Activated naive CD8-positive, alpha-beta T cell treated with anti-CD3 and anti-CD28 coated beads for 36 hours (primary cell): Measurements from ENCODE around the gene TDRD1. TPM values are rescaled to one million over a fixed set of nuclear protein-coding genes. Genes with fewer than 3 reads are reported as not detected.

ENCODE experiments used
- DNase-seq: peaks from one replicate; pipeline ENCODE4 v3.0.0; 2021
- H3K27ac Mint-ChIP-seq: one replicate; pipeline ENCODE4 v1.8.0; 2022; ENCODE audit warnings: mild to moderate bottlenecking, moderate library complexity, mixed read lengths
- H3K27me3 Mint-ChIP-seq: one replicate; pipeline ENCODE4 v1.8.0; 2022; ENCODE audit warnings: mild to moderate bottlenecking, mixed read lengths
- H3K36me3 Mint-ChIP-seq: one replicate; pipeline ENCODE4 v1.8.0; 2021; ENCODE audit warnings: mild to moderate bottlenecking, mixed read lengths
- H3K4me1 Mint-ChIP-seq: one replicate; pipeline ENCODE4 v1.8.0; 2021; ENCODE audit warnings: mixed read lengths
- H3K4me3 Mint-ChIP-seq: one replicate; pipeline ENCODE4 v1.8.0; 2022; ENCODE audit warnings: mild to moderate bottlenecking, moderate library complexity, mixed read lengths
- H3K9me3 Mint-ChIP-seq: one replicate; pipeline ENCODE4 v1.8.0; 2022; ENCODE audit warnings: mixed read lengths
- total RNA-seq, 2 experiments: library from RNA; stranded (reverse); gene quantifications; one replicate each; pipeline ENCODE4 v1.2.3, GENCODE V29; 2021

The TDRD1 gene
- total RNA-seq, 2 experiments from 2014 or later: 0.21 to 0.24 TPM

DNA sequence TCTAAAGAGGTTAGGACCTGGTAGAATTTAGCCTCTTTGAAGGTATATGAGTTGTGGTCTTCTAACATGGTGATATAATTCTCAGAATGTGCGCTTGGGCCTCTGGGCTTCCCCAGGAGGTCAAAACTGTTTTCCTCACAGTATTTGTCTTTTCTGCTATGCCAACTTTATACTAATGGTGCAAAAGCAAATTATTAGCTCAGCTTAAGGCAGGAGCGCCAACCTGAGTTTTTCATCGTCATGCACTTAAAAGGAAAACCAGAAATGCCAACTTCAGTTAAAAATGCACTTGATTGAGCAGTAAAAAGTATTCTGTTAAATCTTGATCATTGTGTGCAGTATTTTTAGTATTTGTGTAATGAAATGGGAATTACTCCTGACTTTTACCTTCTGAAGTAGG lies 9.7 kb downstream of the TDRD1 start:
- no peak for DNase-seq
- Mint-ChIP-seq H3K36me3 (no peaks in the 10 kb centered on the region), H3K27ac (no peak overlapping the region), H3K4me1 (no peaks in the 10 kb centered on the region), H3K27me3 (peaks cover 16% of the 10 kb centered on the region), H3K9me3 (no peaks in the 10 kb centered on the region), H3K4me3 (no peak overlapping the region)

- Mint-ChIP-seq H3K4me1 (no peaks in the 10 kb centered on the region), H3K27me3 (peaks cover 22% of the 10 kb centered on the region), H3K36me3 (no peaks in the 10 kb centered on the region), H3K27ac (no peak overlapping the region), H3K9me3 (no peaks in the 10 kb centered on the region), H3K4me3 (no peak overlapping the region)
- DNase-seq: no peak
These were observed 10.5 kb downstream of the TDRD1 start for GRCh38 chr10:114189700-114190099.

- no peaks in the 10 kb centered on the region for H3K36me3 Mint-ChIP-seq
- no peak overlapping the region for H3K4me3 Mint-ChIP-seq
- no peak overlapping the region for H3K27ac Mint-ChIP-seq
- H3K9me3 Mint-ChIP-seq: no peaks in the 10 kb centered on the region
- H3K4me1 Mint-ChIP-seq: peaks cover 3% of the 10 kb centered on the region
- peaks cover 49% of the 10 kb centered on the region for H3K27me3 Mint-ChIP-seq
- DNase-seq: no peak
These were observed 15.9 kb downstream of the TDRD1 start for GRCh38 chr10:114195079-114195478.

GRCh38 chr10:114199239-114199638 lies 20.1 kb downstream of the TDRD1 start:
- Mint-ChIP-seq H3K27me3 (peaks cover 40% of the 10 kb centered on the region), H3K27ac (no peak overlapping the region), H3K4me3 (no peak overlapping the region), H3K9me3 (no peaks in the 10 kb centered on the region), H3K4me1 (peaks cover 3% of the 10 kb centered on the region), H3K36me3 (no peaks in the 10 kb centered on the region)
- DNase-seq: no peak

DNA sequence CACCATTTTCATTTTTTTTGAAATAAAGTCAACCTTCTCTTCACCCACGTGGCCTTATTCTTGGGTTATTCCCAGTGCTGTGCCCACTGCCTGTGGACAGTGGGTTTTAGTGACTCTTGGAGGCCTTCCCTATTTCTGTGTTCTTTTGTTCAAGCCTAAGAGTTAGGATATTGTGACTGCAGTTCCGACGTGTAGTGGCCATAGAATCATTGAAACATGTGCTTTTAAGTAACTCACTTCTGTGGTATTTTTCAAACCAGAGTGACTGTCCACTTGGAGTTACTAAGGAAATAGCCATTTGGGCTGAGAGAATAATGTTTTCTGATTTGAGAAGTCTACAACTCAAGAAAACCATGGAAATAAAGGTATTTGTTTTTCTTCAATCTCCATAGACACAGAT lies 23.7 kb downstream of the TDRD1 start:
- H3K9me3 Mint-ChIP-seq: no peaks in the 10 kb centered on the region
- H3K36me3 Mint-ChIP-seq: no peaks in the 10 kb centered on the region
- H3K4me3 Mint-ChIP-seq: no peak overlapping the region
- no peaks in the 10 kb centered on the region for H3K4me1 Mint-ChIP-seq
- H3K27me3 Mint-ChIP-seq: peaks cover 13% of the 10 kb centered on the region
- no peak for DNase-seq
- H3K27ac Mint-ChIP-seq: no peak overlapping the region

GRCh38 chr10:114206902-114207301 lies 27.7 kb downstream of the TDRD1 start:
- DNase-seq: no peak
- Mint-ChIP-seq H3K27ac (no peak overlapping the region), H3K36me3 (no peaks in the 10 kb centered on the region), H3K27me3 (peaks cover 4% of the 10 kb centered on the region), H3K4me1 (no peaks in the 10 kb centered on the region), H3K9me3 (no peaks in the 10 kb centered on the region), H3K4me3 (no peak overlapping the region)

DNA sequence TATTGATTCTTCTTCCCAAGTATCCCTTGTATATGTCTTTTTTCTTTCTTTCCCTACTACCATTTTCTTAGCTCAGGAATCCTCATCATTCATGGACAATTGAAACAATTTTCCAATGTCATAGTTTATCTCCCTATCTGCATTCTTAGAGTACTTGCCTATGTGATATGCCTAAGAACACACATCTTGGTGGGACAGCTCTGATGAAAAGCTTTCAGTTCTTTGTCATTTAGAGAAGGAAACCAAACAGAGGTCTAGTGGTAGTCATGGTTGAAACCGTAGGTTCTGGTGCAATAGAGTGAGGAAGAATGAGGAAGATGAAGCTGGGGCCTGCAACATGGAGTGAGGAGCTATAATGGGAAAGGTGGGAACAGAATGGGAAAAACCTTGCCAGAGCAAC lies 28.2 kb downstream of the TDRD1 start:
- DNase-seq: no peak
- Mint-ChIP-seq H3K4me1 (no peaks in the 10 kb centered on the region), H3K27ac (no peak overlapping the region)

DNA sequence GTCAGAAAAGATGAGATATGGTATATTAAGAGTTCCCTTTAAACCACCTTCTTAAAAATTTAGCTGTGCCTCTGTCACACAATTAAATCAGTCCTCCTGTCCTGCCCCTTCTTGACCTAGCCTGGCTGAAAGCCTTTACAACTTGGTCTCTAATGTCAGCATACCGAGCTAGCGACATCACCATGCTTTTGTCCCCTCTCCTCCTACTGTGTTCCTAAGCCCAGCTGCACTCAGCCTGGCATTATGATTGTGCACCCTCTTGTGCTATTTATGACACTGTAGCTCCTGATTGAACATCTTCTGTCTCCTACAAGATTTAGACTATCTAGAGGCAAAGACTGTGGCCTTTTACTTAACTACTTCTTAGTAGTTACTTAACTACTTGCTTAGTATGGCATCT lies 29.2 kb downstream of the TDRD1 start:
- Mint-ChIP-seq H3K27me3 (peaks cover 4% of the 10 kb centered on the region), H3K36me3 (no peaks in the 10 kb centered on the region), H3K4me1 (no peaks in the 10 kb centered on the region), H3K4me3 (no peak overlapping the region), H3K9me3 (no peaks in the 10 kb centered on the region), H3K27ac (no peak overlapping the region)
- no peak for DNase-seq

More for the DNA sequence above, 28.2 kb downstream of the TDRD1 start:
- Mint-ChIP-seq H3K27me3 (peaks cover 4% of the 10 kb centered on the region), H3K4me3 (no peak overlapping the region), H3K36me3 (no peaks in the 10 kb centered on the region), H3K9me3 (no peaks in the 10 kb centered on the region)

DNA sequence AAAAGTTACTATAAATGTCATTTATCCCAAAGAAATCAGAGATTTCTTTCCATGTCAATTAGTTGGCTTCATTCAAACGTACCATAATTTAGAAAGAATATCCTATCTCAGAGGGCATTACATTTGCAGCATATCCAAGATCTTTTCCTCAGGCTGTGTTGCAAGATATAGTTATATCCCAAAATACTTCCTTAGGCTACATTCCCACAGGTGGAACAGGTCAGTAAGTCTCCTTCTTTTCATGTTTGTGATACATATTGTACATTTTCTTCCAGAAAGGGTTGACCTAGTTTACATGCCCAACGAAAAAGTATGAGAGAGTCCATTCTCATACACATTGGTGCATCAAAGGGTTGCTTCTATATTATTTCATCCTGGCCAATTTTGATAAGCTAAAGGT lies 33.0 kb downstream of the TDRD1 start:
- DNase-seq: no peak
- H3K9me3 Mint-ChIP-seq: no peaks in the 10 kb centered on the region
- H3K27me3 Mint-ChIP-seq: no peaks in the 10 kb centered on the region
- no peak overlapping the region for H3K4me3 Mint-ChIP-seq
- no peak overlapping the region for H3K27ac Mint-ChIP-seq
- no peaks in the 10 kb centered on the region for H3K36me3 Mint-ChIP-seq
- H3K4me1 Mint-ChIP-seq: no peaks in the 10 kb centered on the region

- no peaks in the 10 kb centered on the region for H3K36me3 Mint-ChIP-seq
- no peaks in the 10 kb centered on the region for H3K27me3 Mint-ChIP-seq
- H3K4me3 Mint-ChIP-seq: no peak overlapping the region
- DNase-seq: no peak
- H3K9me3 Mint-ChIP-seq: no peaks in the 10 kb centered on the region
- H3K4me1 Mint-ChIP-seq: no peaks in the 10 kb centered on the region
- no peak overlapping the region for H3K27ac Mint-ChIP-seq
These were observed 35.9 kb downstream of the TDRD1 start for GRCh38 chr10:114215033-114215432.

- H3K27me3 Mint-ChIP-seq: no peaks in the 10 kb centered on the region
- no peak overlapping the region for H3K27ac Mint-ChIP-seq
- DNase-seq: no peak
- no peaks in the 10 kb centered on the region for H3K9me3 Mint-ChIP-seq
- no peaks in the 10 kb centered on the region for H3K4me1 Mint-ChIP-seq
- no peak overlapping the region for H3K4me3 Mint-ChIP-seq
- H3K36me3 Mint-ChIP-seq: no peaks in the 10 kb centered on the region
These were observed 41.1 kb downstream of the TDRD1 start for GRCh38 chr10:114220281-114220680.

DNA sequence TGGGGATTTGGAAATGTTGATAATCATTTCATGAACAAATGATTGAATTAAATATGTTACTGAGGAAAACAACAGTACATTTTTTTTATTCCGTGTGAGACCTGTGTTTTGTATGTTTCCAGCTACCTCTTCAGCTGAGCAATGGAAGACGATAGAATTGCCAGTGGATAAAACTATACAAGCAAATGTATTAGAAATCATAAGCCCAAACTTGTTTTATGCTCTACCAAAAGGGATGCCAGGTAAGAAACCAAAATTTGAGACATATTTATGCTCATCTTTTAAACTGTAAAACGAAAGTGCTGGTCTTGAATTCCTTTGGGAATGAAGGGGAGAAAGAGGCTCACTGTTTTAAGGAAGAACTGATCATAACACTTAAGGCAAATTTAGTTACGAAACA lies 42.1 kb downstream of the TDRD1 start:
- H3K27ac Mint-ChIP-seq: no peak overlapping the region
- no peaks in the 10 kb centered on the region for H3K36me3 Mint-ChIP-seq
- H3K9me3 Mint-ChIP-seq: no peaks in the 10 kb centered on the region
- H3K4me1 Mint-ChIP-seq: no peaks in the 10 kb centered on the region
- no peaks in the 10 kb centered on the region for H3K27me3 Mint-ChIP-seq
- H3K4me3 Mint-ChIP-seq: no peak overlapping the region
- DNase-seq: no peak

DNA sequence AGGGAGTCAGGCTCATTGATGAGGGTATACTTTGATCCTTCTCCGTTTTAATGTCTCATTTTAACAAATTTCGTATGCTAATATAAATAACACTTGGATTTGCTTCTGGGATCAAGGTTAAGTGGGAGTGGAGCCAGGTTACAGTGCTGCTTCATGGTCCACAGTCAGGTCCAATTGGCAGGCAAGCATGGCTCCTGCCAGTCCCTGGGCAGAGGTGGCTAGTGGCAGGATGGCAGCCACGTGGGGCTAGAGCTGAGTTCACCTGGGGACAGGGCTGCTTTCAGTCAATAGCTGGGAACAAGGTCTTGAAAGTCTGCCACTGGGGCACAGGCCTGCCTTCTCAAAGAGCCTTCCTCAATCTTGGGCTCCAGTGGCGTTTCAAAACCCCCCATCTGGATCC lies 43.9 kb downstream of the TDRD1 start:
- H3K27ac Mint-ChIP-seq: no peak overlapping the region
- no peak for DNase-seq
- H3K4me1 Mint-ChIP-seq: no peaks in the 10 kb centered on the region
- no peaks in the 10 kb centered on the region for H3K36me3 Mint-ChIP-seq
- H3K9me3 Mint-ChIP-seq: no peaks in the 10 kb centered on the region
- H3K27me3 Mint-ChIP-seq: peaks cover 4% of the 10 kb centered on the region
- no peak overlapping the region for H3K4me3 Mint-ChIP-seq

- Mint-ChIP-seq H3K27ac (no peak overlapping the region), H3K9me3 (no peaks in the 10 kb centered on the region), H3K4me1 (no peaks in the 10 kb centered on the region), H3K36me3 (no peaks in the 10 kb centered on the region), H3K27me3 (peaks cover 21% of the 10 kb centered on the region), H3K4me3 (no peak overlapping the region)
- DNase-seq: no peak
These were observed 49.0 kb downstream of the TDRD1 start for GRCh38 chr10:114228156-114228555.

- Mint-ChIP-seq H3K27ac (no peak overlapping the region), H3K27me3 (peaks cover 49% of the 10 kb centered on the region), H3K36me3 (no peaks in the 10 kb centered on the region), H3K9me3 (no peaks in the 10 kb centered on the region), H3K4me3 (no peak overlapping the region), H3K4me1 (peaks cover 12% of the 10 kb centered on the region)
- DNase-seq: no peak
These were observed 53.5 kb downstream of the TDRD1 start for GRCh38 chr10:114232561-114233176.

GRCh38 chr10:114233482-114233881 lies 54.3 kb downstream of the TDRD1 start:
- Mint-ChIP-seq H3K27me3 (peaks cover 53% of the 10 kb centered on the region), H3K9me3 (no peaks in the 10 kb centered on the region), H3K27ac (no peak overlapping the region), H3K36me3 (no peaks in the 10 kb centered on the region), H3K4me3 (no peak overlapping the region), H3K4me1 (peaks cover 12% of the 10 kb centered on the region)
- no peak for DNase-seq
